Vagina (tissue), 2 donors: ENCODE measurements around the gene KDM3B. TPM values are rescaled to one million over a fixed set of nuclear protein-coding genes. Genes with fewer than 3 reads are reported as not detected.

Experiments
- DNase-seq, 2 donors: peaks; one replicate each; pipeline ENCODE4 v3.0.0-alpha.2; 2017; ENCODE audit errors: extremely low spot score in 2 of 2
- H3K27ac ChIP-seq: fragments of 200-600 bp; sonication (generic); one replicate; pipeline ENCODE4 v1.5.1; 2019
- H3K27me3 ChIP-seq: fragments of 200-600 bp; sonication (generic); one replicate; pipeline ENCODE4 v1.5.1; 2019
- H3K36me3 ChIP-seq, 2 donors: fragments of 200-600 bp; sonication (generic); one replicate each; pipeline ENCODE4 v1.5.1; 2017 to 2019
- H3K4me1 ChIP-seq: fragments of 200-600 bp; sonication (generic); one replicate; pipeline ENCODE4 v1.5.1; 2019
- H3K4me3 ChIP-seq, 2 donors: fragments of 200-600 bp; sonication (generic); 1 replicate in 1 of 2; 2 replicates in 1 of 2; pipeline ENCODE4 v1.5.1; 2016 to 2019
- H3K9me3 ChIP-seq: fragments of 200-600 bp; sonication (generic); one replicate; pipeline ENCODE4 v1.5.1; 2019
- POLR2A ChIP-seq, 2 donors: fragments of 450-650 bp; IDR thresholded peaks; one replicate each; pipeline ENCODE4 v1.6.1; 2017; ENCODE audit warnings: antibody characterized with exemption in 2 of 2, mild to moderate bottlenecking in 2 of 2, moderate library complexity in 2 of 2
- POLR2AphosphoS5 ChIP-seq, 2 donors: sonication (generic); formaldehyde crosslinking; IDR thresholded peaks; one replicate each; pipeline ENCODE4 v1.9.0; 2017; ENCODE audit warnings: antibody characterized with exemption in 2 of 2, mild to moderate bottlenecking in 2 of 2, low read depth in 1 of 2; ENCODE audit not compliant: insufficient read depth in 1 of 2
- intact Hi-C: fragments of 100-400 bp; cut with DNase I; formaldehyde crosslinking; loops from one replicate; pipeline ENCODE4 v1.15.1; 2023
- total RNA-seq: library from RNA; depleted of rRNA; stranded (reverse); fragments of >200 nt; gene quantifications from one replicate; pipeline ENCODE4 v1.2.3, GENCODE V29; 2016
- TF ChIP-seq, protein P1 (sequence below), 3 experiments: fragments of 450-650 bp in 2 of 3; fragments of 200-600 bp in 1 of 3; sonication (generic) in 1 of 3; IDR thresholded peaks; one replicate each; pipeline ENCODE4 v1.5.1; 2017 to 2019; ENCODE audit warnings: antibody characterized with exemption in 3 of 3, mild to moderate bottlenecking in 2 of 3, moderate library complexity in 2 of 3

Gene KDM3B
- total RNA-seq, 1 donor from 2014 or later = 48.6 TPM

DNA sequence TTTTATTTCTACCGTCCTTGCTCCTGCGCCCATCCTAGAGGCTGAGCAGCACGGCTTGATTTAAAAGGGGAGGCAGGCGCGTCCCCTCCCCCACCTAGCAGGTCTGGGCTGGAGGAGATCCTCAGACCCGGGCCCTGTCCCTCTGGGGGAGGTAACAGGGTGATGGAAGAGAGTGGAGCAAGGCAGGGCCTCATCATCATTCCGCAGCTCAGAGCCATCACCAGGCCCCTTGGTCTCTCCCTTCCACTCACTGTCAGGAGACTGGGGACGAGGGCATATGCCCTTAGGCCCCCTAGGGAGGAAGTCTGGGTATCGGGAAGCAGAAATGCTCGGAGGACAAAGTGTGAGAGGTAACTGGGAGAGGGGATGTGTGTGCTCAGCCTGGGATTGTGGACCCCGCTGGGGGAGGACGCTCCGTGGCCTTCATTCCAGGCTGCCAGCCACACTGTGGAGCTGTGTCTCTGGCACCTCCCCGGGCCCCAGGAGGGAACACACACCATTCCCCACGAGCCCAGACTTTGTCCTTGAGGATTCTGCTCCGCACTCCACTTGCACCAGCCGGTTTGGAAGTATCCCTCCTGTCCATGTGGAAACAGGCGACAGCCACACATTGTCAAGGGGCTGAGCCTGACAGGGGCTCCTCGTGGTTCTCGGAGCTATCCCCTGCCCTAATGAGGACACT, 87.1 kb downstream of the KDM3B start:
- DNase-seq = peak in 1 of 2 donors; percentile 89
- Histone ChIP-seq H3K36me3 (peaks cover 6 to 21% of the 10 kb centered on the region in 2 donors), H3K27ac (peak overlapping the region; percentile 25), H3K9me3 (no peaks in the 10 kb centered on the region), H3K4me1 (peaks cover 20% of the 10 kb centered on the region), H3K4me3 (peak overlapping the region; percentile 39 to 56), H3K27me3 (no peaks in the 10 kb centered on the region)
- TF ChIP-seq POLR2A (IDR thresholded peaks at IDR 0.05) (no peak), POLR2AphosphoS5 (IDR thresholded peaks at IDR 0.05; ENCODE audit: insufficient read depth in 1 of 2, low read depth in 1 of 2) (no peak)
- TF ChIP-seq, protein P1, sequence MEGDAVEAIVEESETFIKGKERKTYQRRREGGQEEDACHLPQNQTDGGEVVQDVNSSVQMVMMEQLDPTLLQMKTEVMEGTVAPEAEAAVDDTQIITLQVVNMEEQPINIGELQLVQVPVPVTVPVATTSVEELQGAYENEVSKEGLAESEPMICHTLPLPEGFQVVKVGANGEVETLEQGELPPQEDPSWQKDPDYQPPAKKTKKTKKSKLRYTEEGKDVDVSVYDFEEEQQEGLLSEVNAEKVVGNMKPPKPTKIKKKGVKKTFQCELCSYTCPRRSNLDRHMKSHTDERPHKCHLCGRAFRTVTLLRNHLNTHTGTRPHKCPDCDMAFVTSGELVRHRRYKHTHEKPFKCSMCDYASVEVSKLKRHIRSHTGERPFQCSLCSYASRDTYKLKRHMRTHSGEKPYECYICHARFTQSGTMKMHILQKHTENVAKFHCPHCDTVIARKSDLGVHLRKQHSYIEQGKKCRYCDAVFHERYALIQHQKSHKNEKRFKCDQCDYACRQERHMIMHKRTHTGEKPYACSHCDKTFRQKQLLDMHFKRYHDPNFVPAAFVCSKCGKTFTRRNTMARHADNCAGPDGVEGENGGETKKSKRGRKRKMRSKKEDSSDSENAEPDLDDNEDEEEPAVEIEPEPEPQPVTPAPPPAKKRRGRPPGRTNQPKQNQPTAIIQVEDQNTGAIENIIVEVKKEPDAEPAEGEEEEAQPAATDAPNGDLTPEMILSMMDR (IDR thresholded peaks at IDR 0.05) = no peak
- intact Hi-C loops = no loop called here

DNA sequence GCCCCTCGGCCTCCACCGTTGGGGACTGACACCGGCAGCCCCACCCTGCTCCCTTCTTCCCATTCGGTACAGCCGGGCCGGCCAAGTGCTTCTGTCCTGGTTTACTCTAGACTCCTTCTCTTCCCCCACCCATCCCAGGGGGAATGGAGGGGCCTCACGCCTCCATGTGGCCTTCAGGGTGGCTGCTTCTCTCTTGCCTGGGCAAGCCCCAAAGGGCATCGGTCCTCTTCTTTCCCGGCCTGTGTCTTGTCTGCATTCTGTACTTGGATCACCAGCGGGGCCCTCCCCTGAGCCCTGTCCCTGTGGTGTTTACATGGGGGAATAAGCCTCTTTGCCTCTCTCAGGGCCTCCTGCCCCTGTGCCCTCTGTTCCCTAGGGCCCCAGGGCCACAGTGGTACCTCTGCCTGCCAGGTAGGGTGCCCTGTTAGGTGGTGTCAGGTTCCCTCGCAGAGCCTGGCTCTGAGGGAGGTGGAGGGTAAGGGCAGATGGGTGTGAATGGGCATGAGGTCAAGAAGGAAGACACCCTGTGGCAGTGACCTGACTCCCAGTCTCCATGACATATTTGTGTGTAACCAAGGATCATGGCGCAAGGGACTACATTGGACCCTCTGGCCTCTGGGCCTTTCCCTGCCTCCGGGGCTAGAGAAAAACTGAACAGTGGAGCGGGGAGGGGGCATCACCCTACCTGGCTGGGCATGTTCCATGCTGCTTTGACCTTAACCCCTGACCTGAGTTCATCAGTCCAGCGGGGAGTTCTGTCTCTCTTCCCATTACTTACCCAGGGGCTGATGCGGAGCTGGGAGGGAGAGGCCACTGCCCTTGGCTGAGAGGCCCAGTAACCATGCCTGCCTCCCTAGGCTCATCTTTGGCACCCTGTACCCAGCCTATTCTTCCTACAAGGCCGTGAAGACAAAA, 87.9 kb downstream of the KDM3B start:
- DNase-seq = peak in 1 of 2 donors; percentile 82
- intact Hi-C loops = no loop called here
- Histone ChIP-seq H3K9me3 (no peaks in the 10 kb centered on the region), H3K4me3 (peak overlapping the region in 1 of 2 donors; percentile 39), H3K4me1 (peaks cover 20% of the 10 kb centered on the region), H3K36me3 (peaks cover 2 to 13% of the 10 kb centered on the region in 2 donors), H3K27me3 (no peaks in the 10 kb centered on the region), H3K27ac (no peak overlapping the region)
- TF ChIP-seq POLR2AphosphoS5 (IDR thresholded peaks at IDR 0.05; ENCODE audit: insufficient read depth in 1 of 2, low read depth in 1 of 2) (no peak), POLR2A (IDR thresholded peaks at IDR 0.05) (no peak)
- TF ChIP-seq, protein P1 (IDR thresholded peaks at IDR 0.05) = no peak

DNA sequence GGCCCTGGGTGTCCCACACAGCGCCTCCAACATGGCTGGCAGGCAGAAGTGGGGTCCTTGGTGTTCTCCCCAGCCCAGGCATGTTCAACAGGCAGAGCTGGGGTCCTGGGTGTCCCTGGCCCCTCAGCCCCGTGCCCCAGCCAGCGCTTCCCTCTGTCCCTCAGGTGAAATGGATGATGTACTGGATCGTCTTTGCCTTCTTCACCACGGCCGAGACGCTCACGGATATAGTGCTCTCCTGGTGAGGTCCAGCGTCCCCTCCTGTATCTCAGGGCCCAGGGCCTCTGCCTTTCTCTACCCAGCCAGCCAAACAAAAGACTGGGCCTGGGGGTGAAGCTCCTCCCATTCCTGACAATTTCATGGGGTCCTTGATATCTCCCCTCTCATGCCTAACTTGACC, 88.7 kb downstream of the KDM3B start:
- no peak overlapping the region for H3K27ac ChIP-seq
- no peak overlapping the region for H3K4me3 ChIP-seq
- TF ChIP-seq, protein P1 (IDR thresholded peaks at IDR 0.05) = no peak
- TF ChIP-seq POLR2A (IDR thresholded peaks at IDR 0.05) = no peak
- no peak for TF ChIP-seq POLR2AphosphoS5 (IDR thresholded peaks at IDR 0.05; ENCODE audit: insufficient read depth in 1 of 2, low read depth in 1 of 2)
- intact Hi-C loops = no loop called here
- H3K36me3 ChIP-seq = peaks cover 0 to 5% of the 10 kb centered on the region in 2 donors
- H3K27me3 ChIP-seq = no peaks in the 10 kb centered on the region
- peaks cover 20% of the 10 kb centered on the region for H3K4me1 ChIP-seq
- H3K9me3 ChIP-seq = no peaks in the 10 kb centered on the region
- DNase-seq = no peak

DNA sequence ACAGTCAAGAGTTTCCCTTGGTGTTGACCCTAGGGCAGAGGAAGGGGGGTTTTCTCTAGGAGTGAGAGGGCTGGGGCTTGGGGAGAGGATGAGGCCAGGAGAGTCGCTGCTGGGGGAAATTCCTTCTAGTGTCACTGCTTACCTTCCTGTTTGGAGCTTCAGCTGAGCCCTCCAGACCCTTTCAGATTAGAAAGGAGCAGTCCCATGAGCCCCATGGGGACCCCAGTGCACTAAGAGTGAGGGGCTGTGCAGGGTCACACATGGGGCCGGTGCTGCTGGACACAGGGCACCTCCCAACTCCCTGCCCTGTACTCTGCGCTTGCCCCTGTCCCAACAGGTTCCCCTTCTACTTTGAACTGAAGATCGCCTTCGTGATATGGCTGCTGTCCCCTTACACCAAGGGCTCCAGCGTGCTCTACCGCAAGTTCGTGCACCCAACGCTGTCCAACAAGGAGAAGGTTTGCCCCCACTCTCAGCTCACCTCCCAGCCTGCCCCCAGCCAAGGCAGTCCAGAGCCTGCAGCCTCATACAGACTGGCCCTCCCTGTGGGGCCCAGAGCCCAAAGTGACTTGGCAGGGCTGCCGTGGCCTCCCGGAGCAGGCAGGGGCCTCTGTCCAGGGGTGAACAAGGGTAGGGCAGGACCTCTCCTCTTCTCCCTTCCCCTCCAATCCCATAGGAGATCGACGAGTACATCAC, 91.7 kb downstream of the KDM3B start:
- Histone ChIP-seq H3K4me1 (peaks cover 9% of the 10 kb centered on the region), H3K4me3 (no peak overlapping the region), H3K27ac (no peak overlapping the region), H3K9me3 (no peaks in the 10 kb centered on the region), H3K27me3 (no peaks in the 10 kb centered on the region), H3K36me3 (no peaks in the 10 kb centered on the region)
- TF ChIP-seq POLR2A (IDR thresholded peaks at IDR 0.05) = no peak
- TF ChIP-seq, protein P1 (IDR thresholded peaks at IDR 0.05) = no peak
- no peak for TF ChIP-seq POLR2AphosphoS5 (IDR thresholded peaks at IDR 0.05; ENCODE audit: insufficient read depth in 1 of 2, low read depth in 1 of 2)
- intact Hi-C loops = no loop called here
- no peak for DNase-seq
